Hepatocyte (in vitro differentiated cells): ENCODE data around the gene DUSP14. TPM values are rescaled to one million over a fixed set of nuclear protein-coding genes. Genes with fewer than 3 reads are reported as not detected.

ENCODE experiments used
- DNase-seq: peaks from one replicate; pipeline ENCODE4 v3.0.0-alpha.2; 2016; ENCODE audit warnings: low spot score
- H2AFZ ChIP-seq: fragments of 200-600 bp; sonication (generic); 2 replicates; pipeline ENCODE4 v1.6.0; 2016; ENCODE audit warnings: antibody characterized with exemption, mild to moderate bottlenecking
- H3K27ac ChIP-seq: fragments of 200-600 bp; sonication (generic); 2 replicates; pipeline ENCODE4 v1.5.1; 2016; ENCODE audit warnings: mild to moderate bottlenecking
- H3K27me3 ChIP-seq: fragments of 200-600 bp; sonication (generic); 2 replicates; pipeline ENCODE4 v1.6.1; 2016
- H3K36me3 ChIP-seq: fragments of 200-600 bp; sonication (generic); replicated peaks from 2 replicates; pipeline ENCODE4 v1.5.1; 2016; ENCODE audit warnings: low read depth; ENCODE audit not compliant: insufficient read depth
- H3K4me1 ChIP-seq: fragments of 200-600 bp; sonication (generic); 2 replicates; pipeline ENCODE4 v1.5.1; 2016; ENCODE audit warnings: mild to moderate bottlenecking, moderate library complexity; ENCODE audit not compliant: insufficient read depth
- H3K4me2 ChIP-seq: fragments of 200-600 bp; sonication (generic); 2 replicates; pipeline ENCODE4 v1.6.0; 2016
- H3K4me3 ChIP-seq: fragments of 200-600 bp; sonication (generic); 2 replicates; pipeline ENCODE4 v1.5.1; 2016; ENCODE audit warnings: mild to moderate bottlenecking
- H3K79me2 ChIP-seq: fragments of 200-600 bp; sonication (generic); 2 replicates; pipeline ENCODE4 v1.6.0; 2017; ENCODE audit warnings: mild to moderate bottlenecking
- H3K9me2 ChIP-seq: fragments of 200-600 bp; sonication (generic); replicated peaks from 2 replicates; pipeline ENCODE4 v1.6.0; 2017; ENCODE audit warnings: mild to moderate bottlenecking; ENCODE audit not compliant: insufficient read depth
- H3K9me3 ChIP-seq: fragments of 200-600 bp; sonication (generic); 2 replicates; pipeline ENCODE4 v1.5.1; 2016; ENCODE audit warnings: low read depth, mild to moderate bottlenecking
- H4K20me1 ChIP-seq: fragments of 200-600 bp; sonication (generic); 2 replicates; pipeline ENCODE4 v1.6.0; 2016; ENCODE audit warnings: mild to moderate bottlenecking; ENCODE audit not compliant: insufficient read depth, poor library complexity, severe bottlenecking
- EZH2 ChIP-seq: fragments of 200-600 bp; sonication (generic); IDR thresholded peaks from 2 replicates; pipeline ENCODE4 v1.6.1; 2016; ENCODE audit warnings: antibody characterized with exemption, mild to moderate bottlenecking, borderline replicate concordance
- EZH2phosphoT487 ChIP-seq: fragments of 200-600 bp; sonication (generic); IDR thresholded peaks from one replicate; pipeline ENCODE4 v1.6.1; 2018; ENCODE audit warnings: antibody characterized with exemption, mild to moderate bottlenecking, low read depth, moderate library complexity; ENCODE audit not compliant: unreplicated experiment, severe bottlenecking
- WGBS: methylation state at CpG from one replicate; pipeline ENCODE4 v1.1.6; 2016; ENCODE audit warnings: low lambda C conversion rate; ENCODE audit errors: missing lambda C conversion rate; 5-methylcytosine and 5-hydroxymethylcytosine counted together
- polyA plus RNA-seq: library from polyadenylated mRNA; unstranded; fragments of >200 nt; fragmentation: Nextera tagmentation; extraction: Ambion mirVana; gene quantifications from 2 replicates; pipeline ENCODE4 v1.2.1, GENCODE V29; 2016
- total RNA-seq: library from RNA; depleted of rRNA; stranded (reverse); fragments of >200 nt; gene quantifications from 2 replicates; pipeline ENCODE4 v1.2.3, GENCODE V29; 2014
- TF ChIP-seq, protein P1 (sequence below): fragments of 200-600 bp; sonication (generic); IDR thresholded peaks from 2 replicates; pipeline ENCODE4 v1.5.1; 2016; ENCODE audit warnings: antibody characterized with exemption, mild to moderate bottlenecking; ENCODE audit not compliant: poor library complexity

The DUSP14 gene
- total and polyA plus RNA-seq, 2 experiments from 2014 or later: 28.8 to 33.3 TPM

GRCh38 chr17:37492167-37492566, 2.5 kb downstream of the DUSP14 start:
- Histone ChIP-seq H3K9me2 (no peaks in the 10 kb centered on the region), H3K4me1 (peaks cover 26% of the 10 kb centered on the region), H3K27me3 (no peaks in the 10 kb centered on the region), H3K27ac (peak overlapping the region; percentile 82), H3K9me3 (no peaks in the 10 kb centered on the region), H4K20me1 (no peaks in the 10 kb centered on the region), H3K79me2 (peaks cover 59% of the 10 kb centered on the region), H3K36me3 (no peaks in the 10 kb centered on the region), H3K4me3 (no peak overlapping the region), H3K4me2 (peak overlapping the region; percentile 93), H2AFZ (no peak overlapping the region)
- 55% methylated on average over 4 of the region's 4 CpGs for WGBS
- TF ChIP-seq EZH2 (no peak), EZH2phosphoT487 (no peak)
- TF ChIP-seq, protein P1, sequence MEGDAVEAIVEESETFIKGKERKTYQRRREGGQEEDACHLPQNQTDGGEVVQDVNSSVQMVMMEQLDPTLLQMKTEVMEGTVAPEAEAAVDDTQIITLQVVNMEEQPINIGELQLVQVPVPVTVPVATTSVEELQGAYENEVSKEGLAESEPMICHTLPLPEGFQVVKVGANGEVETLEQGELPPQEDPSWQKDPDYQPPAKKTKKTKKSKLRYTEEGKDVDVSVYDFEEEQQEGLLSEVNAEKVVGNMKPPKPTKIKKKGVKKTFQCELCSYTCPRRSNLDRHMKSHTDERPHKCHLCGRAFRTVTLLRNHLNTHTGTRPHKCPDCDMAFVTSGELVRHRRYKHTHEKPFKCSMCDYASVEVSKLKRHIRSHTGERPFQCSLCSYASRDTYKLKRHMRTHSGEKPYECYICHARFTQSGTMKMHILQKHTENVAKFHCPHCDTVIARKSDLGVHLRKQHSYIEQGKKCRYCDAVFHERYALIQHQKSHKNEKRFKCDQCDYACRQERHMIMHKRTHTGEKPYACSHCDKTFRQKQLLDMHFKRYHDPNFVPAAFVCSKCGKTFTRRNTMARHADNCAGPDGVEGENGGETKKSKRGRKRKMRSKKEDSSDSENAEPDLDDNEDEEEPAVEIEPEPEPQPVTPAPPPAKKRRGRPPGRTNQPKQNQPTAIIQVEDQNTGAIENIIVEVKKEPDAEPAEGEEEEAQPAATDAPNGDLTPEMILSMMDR: no peak
- no peak for DNase-seq

DNA sequence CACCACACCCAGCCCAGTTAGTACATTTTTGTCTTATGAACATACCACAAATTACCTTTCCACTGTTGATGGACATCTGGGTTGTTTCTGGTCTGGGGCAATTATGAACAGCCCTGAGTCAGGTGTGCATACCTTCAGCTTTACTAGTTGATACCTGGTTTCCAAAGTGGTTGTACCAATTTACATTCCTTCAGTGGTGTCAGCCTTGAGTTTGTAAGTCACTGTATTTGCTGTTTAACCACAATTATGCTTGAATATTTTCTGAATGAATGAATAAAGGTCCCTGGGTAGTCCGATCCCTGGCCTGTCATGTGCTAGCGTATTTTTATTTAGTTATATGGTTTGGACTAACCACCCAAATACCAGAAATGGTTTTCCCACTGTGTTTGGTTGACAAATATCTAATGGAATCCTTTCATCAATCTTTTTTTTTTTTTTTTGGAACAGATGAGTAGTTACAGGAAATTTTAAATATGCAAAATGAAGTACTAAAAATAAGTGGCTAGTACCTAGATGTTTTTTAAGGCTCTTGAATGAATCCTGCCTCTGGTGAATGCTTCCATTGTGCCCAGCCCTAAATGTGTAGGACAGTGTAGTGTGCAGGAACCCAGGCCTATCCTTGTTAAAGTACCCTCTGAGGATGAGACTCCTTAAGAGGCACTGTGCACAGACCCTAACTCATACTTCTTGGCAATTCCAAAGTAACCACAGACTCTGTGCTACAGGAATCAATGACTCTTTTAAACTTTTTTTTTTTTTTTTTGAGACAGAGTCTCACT, 3.7 kb downstream of the DUSP14 start:
- H3K9me2 ChIP-seq: no peaks in the 10 kb centered on the region
- peaks cover 18% of the 10 kb centered on the region for H3K4me1 ChIP-seq
- H3K9me3 ChIP-seq: no peaks in the 10 kb centered on the region
- no peak for TF ChIP-seq EZH2
- no peak for TF ChIP-seq EZH2phosphoT487
- TF ChIP-seq, protein P1: no peak
- peaks cover 69% of the 10 kb centered on the region for H3K79me2 ChIP-seq
- 89% methylated on average over 2 of the region's 2 CpGs for WGBS
- H4K20me1 ChIP-seq: no peaks in the 10 kb centered on the region
- H3K36me3 ChIP-seq: no peaks in the 10 kb centered on the region
- no peaks in the 10 kb centered on the region for H3K27me3 ChIP-seq
- no peak overlapping the region for H2AFZ ChIP-seq
- no peak overlapping the region for H3K4me2 ChIP-seq
- H3K27ac ChIP-seq: no peak overlapping the region
- DNase-seq: no peak
- no peak overlapping the region for H3K4me3 ChIP-seq

DNA sequence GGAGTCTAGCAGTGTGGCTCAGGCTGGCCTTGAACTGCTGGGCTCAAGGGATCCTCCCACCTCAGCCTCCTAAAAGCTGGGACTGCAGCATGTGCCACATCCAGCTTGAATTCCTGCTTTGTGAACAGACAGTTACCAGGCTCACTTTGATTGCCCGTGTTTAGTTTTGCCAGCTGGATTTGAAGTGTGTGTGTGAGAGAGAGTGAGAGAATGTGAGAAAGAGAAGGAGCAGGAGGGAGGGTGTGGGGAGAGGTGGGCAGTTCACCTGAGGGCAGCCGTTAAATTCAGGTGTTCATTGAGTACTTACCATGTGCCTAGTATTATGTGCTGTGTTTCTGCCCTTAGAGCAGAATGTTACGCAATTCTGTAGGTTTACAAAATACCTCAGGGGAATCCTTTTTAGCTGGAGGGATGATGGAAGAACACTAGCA, 4.7 kb downstream of the DUSP14 start:
- no peak overlapping the region for H2AFZ ChIP-seq
- peaks cover 79% of the 10 kb centered on the region for H3K79me2 ChIP-seq
- H3K9me3 ChIP-seq: no peaks in the 10 kb centered on the region
- no peaks in the 10 kb centered on the region for H3K9me2 ChIP-seq
- 78% methylated on average over 3 of the region's 3 CpGs for WGBS
- H3K4me1 ChIP-seq: peaks cover 15% of the 10 kb centered on the region
- TF ChIP-seq, protein P1: no peak
- TF ChIP-seq EZH2phosphoT487 (no peak), EZH2 (no peak)
- H4K20me1 ChIP-seq: no peaks in the 10 kb centered on the region
- H3K4me2 ChIP-seq: no peak overlapping the region
- no peaks in the 10 kb centered on the region for H3K27me3 ChIP-seq
- H3K36me3 ChIP-seq: no peaks in the 10 kb centered on the region
- H3K4me3 ChIP-seq: no peak overlapping the region
- H3K27ac ChIP-seq: no peak overlapping the region
- no peak for DNase-seq
